Measurements from ENCODE around the gene CTTNBP2. TPM values are rescaled to one million over a fixed set of nuclear protein-coding genes. Genes with fewer than 3 reads are reported as not detected.

Gene CTTNBP2
- total and polyA plus RNA-seq, 10 of the 15 experiments (the other 5 are each of a cell fraction or from before 2014, with no cell fraction given), result 0.04 to 0.43 TPM; not detected in 8

- H3K36me3 ChIP-seq (ENCODE audit: control insufficient read depth in 2 of 2, insufficient read depth in 2 of 2, low read length in 1 of 2), result no peaks in the 10 kb centered on the region
- ChIA-PET POLR2A (interaction anchor here (1.2 kb wide), 1 partner anchor 10 kb away, joined by 3 read pairs; no protein-coding TSS in a partner anchor), RAD21 (ENCODE audit: unreplicated experiment) (no interaction called here), CTCF (no interaction called here), SMC1A (ENCODE audit: uncharacterized antibody, unreplicated experiment) (no interaction called here)
- 67% methylated on average over 4 of the region's 4 CpGs for WGBS (ENCODE audit: insufficient coverage, insufficient replicate concordance, low lambda C conversion rate, missing lambda C conversion rate)
- H3K27me3 ChIP-seq (replicated peaks in 1 of 2; ENCODE audit: control insufficient read depth in 2 of 2, insufficient read depth in 2 of 2, low read length in 1 of 2), result peaks cover 6 to 24% of the 10 kb centered on the region in 2 experiments
- no peaks in the 10 kb centered on the region for H3K79me2 ChIP-seq (ENCODE audit: control insufficient read depth, insufficient read depth, low read length)
- H3K27ac ChIP-seq (ENCODE audit: control insufficient read depth, insufficient read depth), result no peak overlapping the region
- H3K9me3 ChIP-seq (replicated peaks; ENCODE audit: control insufficient read depth, insufficient read depth, low read length), result no peaks in the 10 kb centered on the region; the same call in 2 of the 3 replicates
- no peak overlapping the region for H3K9ac ChIP-seq (ENCODE audit: control insufficient read depth, insufficient read depth, low read length)
- no peak overlapping the region for H2AFZ ChIP-seq (ENCODE audit: control insufficient read depth, low read depth, low read length)
- no peak overlapping the region for H3K4me2 ChIP-seq (ENCODE audit: control insufficient read depth, insufficient read depth)
- DNase-seq (ENCODE audit: low read depth, low spot score) (no peak), ATAC-seq (no peak), FAIRE-seq (no peak)
- H3K4me1 ChIP-seq (ENCODE audit: control insufficient read depth, insufficient read depth, low read length), result no peaks in the 10 kb centered on the region
- no TSS peak for BruUV-seq (replicated peaks)
- no peaks in the 10 kb centered on the region; the same call in 1 of the 2 replicates for H4K20me1 ChIP-seq (ENCODE audit: control insufficient read depth, insufficient read depth)
- H3K4me3 ChIP-seq, result no peak overlapping the region
- in situ Hi-C loops (cut with MboI) (no loop called here), intact Hi-C loops (cut with micrococcal nuclease; ENCODE audit: unreplicated experiment) (no loop called here)
- TF ChIP-seq LARP7 (IDR thresholded peaks at IDR 0.05) (no peak), SUZ12 (IDR thresholded peaks at IDR 0.05; ENCODE audit: unreplicated experiment) (no peak), RELB (IDR thresholded peaks at IDR 0.05; ENCODE audit: low read depth) (no peak), USF1 (IDR thresholded peaks at IDR 0.05; ENCODE audit: borderline replicate concordance, extremely low read length, insufficient read depth, low read depth, low read length) (no peak), ZNF687 (IDR thresholded peaks at IDR 0.05) (no peak), ZNF592 (IDR thresholded peaks at IDR 0.05) (no peak), CEBPZ (IDR thresholded peaks at IDR 0.05; ENCODE audit: low read depth, low read length) (no peak), CEBPB (IDR thresholded peaks at IDR 0.05; ENCODE audit: borderline replicate concordance in 1 of 2, low read depth in 2 of 2, low read length in 2 of 2) (no peak)
Observed at GRCh38 chr7:117871401-117871777, 1.9 kb downstream of the CTTNBP2 start.
